NCI-H748 (cell line): ENCODE data around the gene FANCG.
A peak's percentile ranks its signal among the peaks of the same experiment; 100 is the strongest.

ENCODE experiments used
- DNase-seq: peaks from one replicate; lab custom pipeline; 2025; ENCODE audit not compliant: unreplicated experiment; lab: John Stamatoyannopoulos, UW

FANCG gene

DNA sequence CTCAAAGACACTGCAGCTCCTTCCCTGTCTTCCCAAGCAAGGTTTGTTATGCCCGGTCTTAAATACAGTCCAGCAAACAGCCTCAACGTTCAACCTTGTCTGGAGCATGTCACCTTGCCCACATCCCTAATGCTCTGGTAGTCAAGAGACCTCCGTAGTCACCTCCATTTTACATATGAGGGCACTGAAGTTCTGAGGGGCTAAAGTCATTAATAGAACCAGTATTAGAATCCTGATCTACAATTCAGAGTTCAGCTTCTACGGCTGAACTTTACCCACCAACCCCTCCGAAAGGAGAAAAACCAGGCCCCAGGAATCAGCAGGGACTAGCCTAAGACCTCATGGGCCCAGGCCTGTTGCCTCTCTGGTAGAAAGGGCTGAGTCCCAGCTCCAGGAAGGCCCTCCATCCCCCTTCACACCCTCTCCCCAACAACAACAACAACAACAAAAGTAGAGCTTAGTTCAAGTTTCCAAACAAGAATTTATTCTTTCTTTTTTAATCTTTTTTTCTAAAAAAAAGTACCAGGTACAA, 24.0 kb upstream of the FANCG start:
- DNase-seq, result no peak

DNA sequence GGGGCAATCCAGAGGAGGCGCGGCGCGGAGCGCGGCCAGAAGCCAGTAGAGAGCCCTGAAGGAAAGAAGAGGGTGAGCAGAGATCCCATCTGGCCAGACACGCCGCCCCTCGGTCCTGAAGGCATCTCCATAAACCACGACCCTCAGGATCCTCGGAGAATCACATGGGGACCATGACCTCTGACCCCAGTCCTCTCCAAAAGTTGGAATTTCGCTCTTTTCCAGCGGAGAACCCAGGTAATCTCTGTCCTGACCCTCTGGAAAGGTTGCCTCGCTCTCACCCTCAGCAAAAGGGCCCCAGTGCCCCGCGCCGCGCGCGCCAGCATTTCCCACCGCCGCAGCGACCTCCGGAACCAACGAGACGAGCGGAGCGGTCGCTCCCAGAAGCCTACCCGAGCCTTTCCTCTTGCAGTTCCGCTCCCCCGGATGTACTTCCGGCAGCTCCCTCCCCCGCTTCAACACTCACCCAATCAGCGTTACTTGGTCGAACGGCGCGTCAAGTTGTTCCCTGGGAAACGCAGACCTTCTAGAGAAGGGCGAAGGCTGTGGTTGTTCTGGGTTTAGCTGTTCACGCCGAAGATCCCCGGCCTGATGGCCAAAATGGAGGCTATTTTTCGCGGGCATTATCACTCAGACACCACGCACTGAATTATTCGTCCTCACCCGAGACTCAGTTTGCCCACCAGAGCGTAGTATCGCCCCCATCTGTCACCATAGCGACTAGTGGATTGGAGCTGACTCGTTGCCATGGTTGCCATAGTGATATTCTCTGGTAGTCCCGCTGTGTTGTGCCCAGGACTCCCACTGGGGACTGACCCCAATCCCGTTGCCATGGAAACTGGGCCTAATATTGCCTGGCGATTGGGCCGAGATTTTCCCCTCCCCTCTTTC, 23.3 kb upstream of the FANCG start, which contains the start of gene STOML2:
TSS of gene STOML2 (minus strand) at position 363 of the 891 bp plus-strand sequence. CDS start at position 326, 37 bp downstream.
- peak; percentile 99 for DNase-seq

DNA sequence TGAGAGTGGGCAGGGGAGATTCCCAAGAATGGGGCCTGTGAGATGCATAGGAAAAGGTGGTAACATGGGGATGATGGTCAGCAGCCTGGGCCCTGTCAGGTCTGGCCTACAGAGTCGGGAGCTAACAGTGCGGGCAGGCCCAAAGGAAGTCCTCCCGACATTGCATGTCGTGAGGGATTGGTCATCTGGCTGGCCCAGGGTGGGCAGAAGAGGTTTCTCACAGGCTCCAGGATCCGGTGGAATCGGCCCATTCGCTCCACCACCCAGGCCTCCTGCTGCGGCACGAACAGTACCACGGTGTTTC, 22.7 kb upstream of the FANCG start:
- no peak for DNase-seq

DNA sequence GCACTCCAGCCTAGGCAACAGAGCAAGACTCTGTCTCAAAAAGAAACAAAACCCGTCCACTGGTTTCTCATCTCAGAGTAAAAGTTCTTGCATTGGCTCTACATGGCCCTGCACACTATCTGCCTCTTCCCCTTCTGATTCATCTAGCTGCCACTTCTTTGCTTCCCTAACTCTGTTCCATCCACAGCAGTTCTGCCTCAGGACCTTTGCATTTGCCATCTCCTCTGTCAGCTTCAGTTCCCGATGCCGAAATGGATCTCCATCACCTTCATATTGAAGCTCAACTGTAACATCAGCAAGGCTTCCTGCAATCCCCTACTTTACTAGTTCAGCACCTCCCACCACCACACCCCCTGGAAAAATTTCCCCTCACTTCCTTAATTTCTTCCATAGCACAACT, 17.8 kb upstream of the FANCG start:
- DNase-seq, result no peak

DNA sequence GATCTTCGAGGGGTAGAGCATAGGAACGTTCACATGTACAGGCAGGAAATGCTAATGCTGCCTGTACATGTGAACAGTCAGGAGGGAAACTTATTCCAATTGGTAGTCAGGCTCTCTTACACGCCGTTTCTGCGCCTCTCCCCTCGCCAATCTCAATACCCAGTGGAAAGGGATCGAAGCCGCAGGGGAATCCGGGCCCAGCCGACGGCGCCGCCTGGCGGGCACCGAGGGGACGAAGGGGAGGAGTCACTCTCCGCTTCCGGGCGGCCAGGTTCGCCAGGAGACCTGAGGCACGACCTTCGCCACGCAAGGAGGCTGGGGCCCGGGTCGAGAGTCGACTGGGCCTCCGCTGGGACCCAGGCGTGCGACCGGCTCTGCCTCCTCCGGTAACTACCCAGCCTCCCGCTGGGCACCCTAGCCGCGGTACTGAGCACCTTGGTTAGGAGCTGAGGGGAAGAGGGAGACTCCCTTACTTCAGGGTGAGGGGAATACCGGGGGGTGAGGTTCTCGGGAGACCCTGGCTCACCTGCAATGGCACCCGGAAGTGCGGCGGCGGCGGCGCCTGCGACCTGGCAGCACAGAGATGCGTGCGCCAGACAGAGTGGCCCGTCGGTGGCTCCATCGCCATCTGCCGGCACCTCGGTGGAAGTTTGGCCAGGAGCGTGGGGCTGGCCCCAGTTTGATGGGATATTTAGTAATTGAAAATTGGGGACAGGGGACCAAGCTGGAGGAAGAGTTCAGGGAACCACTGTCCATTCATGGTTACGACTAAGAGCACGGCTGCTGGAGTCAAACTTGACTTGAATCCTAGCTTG, 16.5 kb upstream of the FANCG start, which contains the start of gene PIGO:
TSS of gene PIGO (minus strand) at position 557 of the 815 bp plus-strand sequence. CDS start 1,026 bp downstream, outside the sequence.
- DNase-seq, result peak; percentile 93

DNA sequence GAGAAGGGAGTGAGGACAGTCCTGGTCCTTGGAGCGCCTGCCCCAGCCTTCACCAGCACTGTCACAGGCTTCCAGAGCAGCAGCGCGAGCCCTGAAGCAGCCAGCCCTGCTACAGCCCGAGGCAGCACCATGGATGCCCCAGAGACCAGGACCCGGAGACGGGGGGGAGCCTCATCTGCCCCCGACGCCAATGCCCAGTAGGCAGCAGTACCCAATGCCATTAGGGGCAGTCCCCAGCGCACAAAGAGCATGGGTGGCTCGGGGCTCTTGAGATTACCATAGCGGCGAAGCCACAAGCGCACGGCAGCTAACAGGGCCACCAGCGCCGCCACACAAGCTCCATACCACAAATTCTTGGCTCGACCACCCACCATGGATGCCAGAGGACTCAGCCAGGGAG, 11.8 kb upstream of the FANCG start:
- no peak for DNase-seq

DNA sequence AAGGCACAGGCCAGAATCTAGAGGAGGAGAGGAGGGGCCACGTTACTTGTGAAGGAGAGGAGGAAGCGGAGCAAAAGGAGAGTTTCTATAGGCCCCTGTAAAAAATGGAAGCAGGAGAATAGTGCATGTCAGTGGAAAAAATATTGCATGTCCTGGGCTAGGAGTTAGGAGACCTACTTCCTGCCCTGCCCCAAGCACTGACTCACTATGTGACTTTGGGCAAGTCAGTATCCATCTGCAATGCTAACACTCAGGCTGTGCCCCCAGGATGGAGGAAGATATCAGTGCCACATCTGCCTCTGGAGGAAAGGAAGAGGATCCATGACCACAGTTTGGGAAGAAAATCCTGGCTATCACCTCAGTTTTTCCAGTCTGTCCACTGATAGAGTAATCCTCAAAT, 9.7 kb upstream of the FANCG start:
- no peak for DNase-seq

DNA sequence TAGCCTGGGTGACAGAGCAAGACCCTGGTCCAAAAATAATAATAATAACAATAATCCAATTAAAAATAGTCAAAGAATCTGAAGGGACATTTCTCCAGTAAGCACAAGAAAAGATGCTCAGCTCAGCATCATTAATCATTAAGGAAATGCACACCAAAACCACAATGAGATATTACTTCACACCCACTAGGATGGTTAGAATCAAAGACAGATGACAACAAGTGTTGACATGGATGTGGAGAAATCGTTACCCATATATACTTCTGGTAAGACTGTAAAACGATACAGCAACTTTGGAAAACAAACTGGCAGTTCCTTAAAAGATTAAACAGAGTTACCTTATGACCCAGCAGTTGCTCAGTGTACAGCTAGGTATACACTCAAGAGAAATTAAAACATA, 5.3 kb upstream of the FANCG start:
- DNase-seq, result no peak

DNA sequence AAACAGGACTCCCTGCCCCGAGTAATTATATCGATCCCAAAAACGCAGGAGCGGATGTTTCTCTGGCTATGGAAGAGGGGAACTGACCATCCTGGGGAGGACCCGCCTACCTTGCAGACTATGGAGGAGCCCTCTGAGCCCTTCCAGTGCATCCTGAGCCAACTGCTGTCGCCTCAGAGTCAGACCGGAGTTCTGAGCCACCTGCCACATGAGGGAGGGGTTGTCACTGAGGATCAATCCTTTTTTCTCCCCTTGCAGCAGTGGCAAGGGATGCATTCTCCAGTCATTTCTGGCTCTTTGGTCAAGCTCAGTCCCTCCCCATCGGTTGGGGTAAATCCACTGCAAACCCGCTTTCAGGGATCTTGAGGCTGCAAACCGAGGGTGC, 709 bp downstream of the FANCG start:
- peak; percentile 66 for DNase-seq

DNA sequence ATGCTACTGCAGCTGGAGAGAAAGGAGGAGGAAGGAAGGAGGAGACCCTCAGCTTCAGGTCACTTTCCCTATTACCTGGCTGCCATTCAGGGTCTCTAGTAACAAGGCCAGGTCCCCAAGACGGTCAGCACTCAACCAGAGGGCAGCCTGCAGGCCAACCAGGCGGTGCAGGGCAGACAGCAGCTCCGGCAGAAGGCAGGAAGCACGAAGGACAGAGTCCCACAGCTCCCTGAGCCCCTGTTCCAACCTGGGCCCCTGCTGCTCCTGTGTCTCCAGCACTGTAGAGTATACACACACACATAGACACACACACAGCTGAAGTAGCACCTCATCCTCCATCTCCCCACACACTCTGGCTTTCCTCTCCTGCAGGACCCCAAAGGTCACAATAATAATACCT, 1.7 kb downstream of the FANCG start:
- no peak for DNase-seq

DNA sequence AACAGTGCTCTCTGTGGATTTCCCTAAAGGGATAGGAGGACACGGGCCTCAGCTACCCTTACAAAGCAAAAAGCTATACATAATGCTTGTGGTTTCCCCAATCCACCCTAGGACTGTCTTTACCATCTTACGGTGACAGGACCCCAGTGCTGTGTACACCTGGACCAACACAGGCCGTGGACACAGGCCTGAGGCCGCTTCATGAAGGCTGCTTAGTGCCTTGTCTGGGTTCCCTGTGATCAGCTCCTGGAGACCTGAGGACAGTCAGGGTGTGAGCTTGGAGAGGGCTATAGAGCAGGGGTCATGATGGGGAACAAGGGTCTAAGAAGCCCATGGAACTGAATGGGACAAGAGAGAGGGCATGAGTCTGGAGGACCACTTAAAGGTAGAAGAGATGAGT, 2.9 kb downstream of the FANCG start:
- no peak for DNase-seq

DNA sequence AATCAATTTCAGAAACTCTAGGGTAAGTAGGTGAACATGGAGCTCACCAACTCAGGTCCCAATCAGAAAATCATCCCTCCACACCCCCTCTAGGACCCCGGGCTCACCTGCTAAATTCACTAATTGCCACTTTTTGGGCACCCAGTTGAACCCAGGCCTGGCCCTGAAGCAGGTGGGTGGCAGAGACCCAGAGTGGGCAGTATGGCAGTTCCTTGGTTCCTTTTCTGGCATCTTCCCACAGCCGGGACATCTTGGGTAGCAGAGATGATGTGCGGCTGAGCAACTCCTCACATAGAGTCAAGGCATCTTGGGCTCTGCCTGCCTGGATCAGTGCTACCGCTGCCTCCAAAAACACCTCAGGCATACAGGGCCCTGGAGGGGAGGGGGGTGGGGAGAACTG, 4.4 kb downstream of the FANCG start:
- no peak for DNase-seq

DNA sequence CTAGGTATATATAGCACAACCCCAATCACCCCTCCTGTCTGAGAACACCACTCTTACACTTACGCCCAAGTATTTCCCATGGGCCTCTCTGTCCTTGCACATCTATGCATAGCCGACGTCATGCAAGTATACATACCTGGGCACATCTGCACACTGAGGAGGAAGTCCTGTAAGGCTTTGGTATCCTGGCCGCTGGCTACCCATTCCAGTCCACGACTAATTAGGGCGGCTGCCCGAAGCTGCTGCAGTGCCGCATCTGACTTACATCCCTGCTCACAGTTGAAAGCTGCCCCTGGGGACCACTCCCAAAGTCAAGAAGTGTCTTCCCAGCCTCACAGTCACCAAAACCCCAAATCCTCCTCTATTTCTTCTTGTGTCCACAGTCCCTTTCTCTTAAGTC, 5.0 kb downstream of the FANCG start:
- no peak for DNase-seq

DNA sequence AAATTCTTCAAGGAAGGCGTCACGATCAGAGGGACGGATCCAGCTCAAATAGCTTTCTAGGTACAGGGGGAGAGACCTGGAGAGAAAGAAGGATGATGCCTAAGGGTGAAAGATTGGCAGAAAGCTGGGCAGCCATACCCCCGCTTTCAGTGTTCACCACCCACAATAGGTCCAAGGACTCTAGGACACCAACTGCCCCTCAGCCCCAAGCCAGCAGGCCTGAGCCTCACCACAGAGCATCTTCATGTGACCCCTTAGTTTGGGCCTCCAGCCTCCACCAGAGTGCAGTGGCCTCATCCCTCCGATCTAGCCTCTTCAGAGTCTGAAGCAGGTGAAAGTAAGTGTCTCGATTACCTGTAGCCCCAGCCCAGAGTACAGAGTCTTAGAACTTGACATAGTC, 5.6 kb downstream of the FANCG start:
- DNase-seq, result no peak

DNA sequence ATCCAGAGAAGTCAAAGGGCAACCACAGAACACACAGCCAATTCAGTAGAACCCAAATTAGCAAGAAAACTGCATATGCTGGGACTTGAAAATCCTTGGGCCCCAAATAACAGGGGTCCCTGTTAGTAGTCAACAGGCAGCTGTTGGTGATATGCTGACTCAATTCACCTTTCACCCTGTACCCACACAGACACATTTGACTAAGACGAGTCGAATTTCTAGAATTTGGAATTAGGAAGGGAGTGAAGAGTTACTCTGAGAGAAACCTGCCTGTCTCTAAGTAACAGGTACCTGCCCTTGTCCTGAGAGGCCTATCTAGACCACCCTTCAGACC, 6.5 kb downstream of the FANCG start:
- no peak for DNase-seq

DNA sequence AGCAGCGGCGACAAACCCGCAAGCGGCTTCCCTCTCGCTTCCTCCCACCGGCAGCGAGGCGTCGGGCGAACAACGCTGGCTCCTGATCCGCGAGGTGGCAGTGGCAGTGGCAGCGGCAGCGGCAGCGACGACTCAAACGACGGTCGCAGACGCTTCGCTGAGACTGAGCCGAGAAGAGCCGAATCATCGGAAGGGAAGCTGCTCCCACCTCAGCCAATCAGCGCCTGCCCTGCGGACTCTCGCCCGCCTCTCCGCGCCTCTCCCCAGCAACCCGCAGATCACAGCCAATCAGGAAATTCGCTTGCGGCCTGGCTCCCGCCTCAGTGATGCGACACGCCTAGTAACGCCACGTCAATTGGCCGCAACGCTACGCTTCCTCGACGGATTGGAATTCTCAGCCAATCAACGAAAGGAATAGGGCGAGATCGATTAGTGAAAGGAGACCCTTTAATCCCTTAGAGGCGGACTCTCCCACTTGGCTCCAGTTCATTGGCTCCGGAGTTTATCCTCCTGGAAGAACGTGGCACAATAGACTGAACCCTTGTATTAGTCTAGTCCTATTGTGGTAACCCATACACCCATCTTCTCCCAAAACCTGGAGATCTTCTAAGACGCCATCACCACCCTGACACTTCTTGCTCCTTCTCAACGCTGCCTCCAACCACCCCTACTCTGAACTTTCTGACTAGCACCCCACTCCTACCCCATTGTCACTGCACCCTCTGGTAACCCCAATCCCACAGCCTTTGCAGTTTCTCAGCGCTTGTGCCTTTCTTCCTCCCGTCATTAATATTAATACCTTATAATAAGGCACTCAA, 7.1 kb downstream of the FANCG start, which contains the start of gene VCP:
TSS of gene VCP (minus strand) at position 165 of the 818 bp plus-strand sequence. CDS start 272 bp downstream, outside the sequence.
- peak; percentile 100 for DNase-seq

DNA sequence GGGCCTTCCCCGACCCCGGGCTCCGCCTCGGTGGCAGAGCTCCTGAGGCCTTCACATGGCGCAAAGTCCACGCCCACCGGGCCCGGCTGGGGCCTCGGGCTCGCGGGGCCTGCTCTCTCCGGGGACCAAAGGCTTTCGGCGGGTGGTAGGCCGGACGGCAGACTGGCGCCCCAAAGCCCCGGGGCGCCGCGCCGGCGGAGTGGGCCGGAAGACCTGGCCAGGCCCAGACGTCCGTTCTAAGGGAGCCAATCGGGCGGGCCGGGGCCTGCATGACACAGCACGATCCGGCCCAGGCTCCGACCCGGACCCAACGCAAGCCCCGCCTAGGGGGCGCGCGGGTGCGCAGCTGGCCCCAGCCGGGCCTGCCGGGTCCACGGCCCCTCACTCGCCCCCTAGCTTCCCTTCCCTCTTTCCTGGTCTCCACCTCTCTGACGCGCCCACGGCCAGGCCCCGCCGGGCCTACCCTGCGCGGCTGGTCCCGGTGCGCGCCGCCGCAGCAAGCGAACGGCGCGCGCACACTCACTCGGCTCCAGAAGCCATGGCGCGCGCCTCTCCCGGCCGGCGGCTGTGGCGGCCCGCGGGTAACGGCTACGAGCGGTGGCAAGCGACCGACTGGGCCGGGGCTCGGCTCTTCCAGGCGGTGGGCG, 7.8 kb downstream of the FANCG start:
- peak; percentile 90 for DNase-seq

DNA sequence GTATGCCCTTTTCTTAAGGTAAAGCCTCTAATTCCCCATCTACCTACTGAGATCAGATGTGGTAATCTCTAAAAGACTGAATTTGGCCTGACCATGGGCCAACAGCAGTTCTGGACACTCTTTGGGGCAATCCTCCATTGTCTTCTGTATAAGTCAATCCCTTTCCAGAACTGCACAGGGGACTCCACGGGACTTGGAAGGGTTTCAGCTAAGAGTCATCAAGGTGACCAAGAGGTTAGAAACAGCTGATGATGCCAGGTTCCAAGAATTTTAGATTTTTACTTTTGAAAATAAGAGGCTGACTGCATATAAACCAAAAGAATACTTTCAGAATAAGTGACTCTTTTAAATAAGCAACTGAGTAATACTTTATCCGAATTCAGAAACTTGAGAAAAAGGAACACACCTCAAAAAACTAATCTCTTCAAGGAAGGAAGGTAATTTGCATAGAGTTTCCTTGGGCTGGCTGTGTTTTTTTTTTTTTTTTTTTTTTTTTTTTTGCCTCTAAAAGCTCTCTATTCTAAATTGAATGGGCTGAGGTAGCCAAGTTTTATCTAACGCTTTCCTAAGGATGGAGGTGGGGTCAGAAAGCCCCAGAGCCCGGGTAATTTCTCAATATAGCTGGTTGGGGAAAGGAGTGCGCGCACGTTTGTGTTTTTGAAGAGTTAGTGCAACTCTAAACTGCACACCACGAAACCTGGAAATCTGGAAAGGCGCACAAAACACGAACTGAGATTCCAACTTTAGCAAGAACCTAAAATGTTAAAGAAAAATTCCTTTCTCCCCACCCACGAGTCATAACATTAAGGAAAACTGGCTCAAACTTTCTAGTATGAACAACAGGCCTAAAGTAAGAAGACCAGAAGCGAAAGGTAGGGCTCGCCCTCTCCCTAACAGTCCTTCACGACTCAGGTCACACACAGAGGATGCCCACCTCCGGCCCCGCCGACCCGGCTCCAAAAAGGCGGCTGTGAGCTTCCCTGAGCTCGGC, 8.6 kb downstream of the FANCG start:
- DNase-seq, result no peak

DNA sequence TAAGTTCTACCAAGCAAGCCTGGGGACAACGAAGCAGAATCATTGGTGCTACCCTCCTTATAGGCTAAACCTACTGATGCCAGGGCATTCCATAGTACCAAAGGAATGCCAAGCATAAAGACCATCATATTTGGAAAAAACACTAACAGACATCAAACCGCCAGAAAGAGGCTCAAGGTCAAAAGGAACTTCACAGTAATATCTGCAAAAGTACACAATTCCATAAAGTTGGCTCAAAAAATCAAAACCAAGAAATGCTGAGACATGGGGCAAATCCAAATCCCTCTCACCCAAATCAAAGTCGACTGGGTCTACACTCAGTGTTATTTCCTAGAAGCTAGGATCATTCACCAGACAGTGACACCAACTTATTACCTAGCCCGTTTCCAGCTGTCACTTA, 10.7 kb downstream of the FANCG start:
- DNase-seq, result no peak
